GM13977 (cell line): ENCODE data around the gene POLRMT.
"Not testable (repeated sequence)": the region's sequence is repeated elsewhere in the genome, so short reads cannot be mapped to it uniquely, and the experiment has no call there.

Experiments used
- DNase-seq: peaks from one replicate; pipeline ENCODE4 v3.0.0; 2012; ENCODE audit warnings: low spot score
- in situ Hi-C: fragments of 300-500 bp; cut with MboI; formaldehyde crosslinking; loops from one replicate; pipeline ENCODE4 v1.12.0; 2022; ENCODE audit warnings: low sequenced_read_pairs, low pct_unique_long_range_greater_than_20kb, mixed read lengths, inconsistent platforms; ENCODE audit not compliant: unreplicated experiment
- TF ChIP-seq, protein P1 (sequence below): IDR thresholded peaks from 2 replicates; pipeline ENCODE4 v1.5.1; 2012; ENCODE audit warnings: mild to moderate bottlenecking, control low read depth; ENCODE audit not compliant: insufficient read depth; ENCODE audit errors: extremely low read depth, missing control alignments

POLRMT gene

DNA sequence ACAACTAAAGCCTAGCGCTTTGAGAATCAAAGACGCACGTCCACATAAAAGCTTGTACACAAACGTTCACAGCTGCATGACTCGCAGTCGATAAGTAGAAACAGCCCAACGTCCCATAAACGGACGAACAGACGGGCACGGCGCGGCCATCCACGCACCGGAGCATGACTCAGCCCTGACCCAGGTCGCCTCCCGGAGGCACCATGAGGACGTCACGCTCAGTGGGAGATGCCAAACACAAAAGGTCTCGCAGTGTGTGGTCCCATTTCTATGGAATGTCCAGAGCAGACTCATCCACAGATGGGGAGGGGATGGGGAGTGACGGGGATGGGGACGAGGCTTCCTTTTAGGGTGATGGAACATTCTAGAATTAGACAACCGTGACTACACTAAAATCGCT lies 9.4 kb downstream of the POLRMT start:
- DNase-seq = no peak
- in situ Hi-C loops = no loop called here
- TF ChIP-seq, protein P1, sequence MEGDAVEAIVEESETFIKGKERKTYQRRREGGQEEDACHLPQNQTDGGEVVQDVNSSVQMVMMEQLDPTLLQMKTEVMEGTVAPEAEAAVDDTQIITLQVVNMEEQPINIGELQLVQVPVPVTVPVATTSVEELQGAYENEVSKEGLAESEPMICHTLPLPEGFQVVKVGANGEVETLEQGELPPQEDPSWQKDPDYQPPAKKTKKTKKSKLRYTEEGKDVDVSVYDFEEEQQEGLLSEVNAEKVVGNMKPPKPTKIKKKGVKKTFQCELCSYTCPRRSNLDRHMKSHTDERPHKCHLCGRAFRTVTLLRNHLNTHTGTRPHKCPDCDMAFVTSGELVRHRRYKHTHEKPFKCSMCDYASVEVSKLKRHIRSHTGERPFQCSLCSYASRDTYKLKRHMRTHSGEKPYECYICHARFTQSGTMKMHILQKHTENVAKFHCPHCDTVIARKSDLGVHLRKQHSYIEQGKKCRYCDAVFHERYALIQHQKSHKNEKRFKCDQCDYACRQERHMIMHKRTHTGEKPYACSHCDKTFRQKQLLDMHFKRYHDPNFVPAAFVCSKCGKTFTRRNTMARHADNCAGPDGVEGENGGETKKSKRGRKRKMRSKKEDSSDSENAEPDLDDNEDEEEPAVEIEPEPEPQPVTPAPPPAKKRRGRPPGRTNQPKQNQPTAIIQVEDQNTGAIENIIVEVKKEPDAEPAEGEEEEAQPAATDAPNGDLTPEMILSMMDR = no peak

DNA sequence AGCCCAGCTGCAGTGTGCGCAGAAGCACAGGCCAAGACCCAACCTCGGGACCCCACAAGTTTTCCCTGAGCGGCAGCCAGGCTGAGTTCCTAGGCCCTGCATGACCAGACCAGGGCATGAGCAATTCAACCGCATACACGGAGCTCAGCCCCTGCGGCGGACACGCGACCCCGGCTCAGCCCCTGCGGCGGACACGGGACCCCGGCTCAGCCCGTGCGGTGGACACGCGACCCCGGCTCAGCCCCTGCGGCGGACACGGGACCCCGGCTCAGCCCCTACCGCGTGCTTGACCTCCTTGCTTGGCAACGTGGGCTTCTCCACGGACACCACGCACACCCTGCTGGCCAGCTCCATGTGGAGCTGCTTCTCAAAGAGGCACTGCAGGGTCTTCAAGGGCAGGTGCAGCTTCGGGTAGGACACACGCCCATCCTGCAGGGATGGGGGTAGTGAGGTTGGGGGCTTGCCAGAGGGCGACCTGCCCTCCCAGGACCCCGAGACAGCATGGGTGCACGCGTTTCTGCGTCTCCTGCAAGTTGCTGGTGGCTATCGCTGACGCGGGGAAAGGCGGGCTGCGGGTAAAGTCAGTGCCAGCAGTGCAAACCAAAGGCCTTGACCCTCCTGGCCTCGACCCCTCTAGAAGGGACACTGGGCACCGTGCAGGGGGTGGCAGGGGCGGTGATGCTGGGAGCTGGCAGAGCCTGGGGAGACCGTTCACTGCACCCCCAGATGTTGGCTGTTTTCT lies 10.0 kb downstream of the POLRMT start:
- in situ Hi-C loops = no loop called here
- no peak for DNase-seq
- TF ChIP-seq, protein P1 = no peak

DNA sequence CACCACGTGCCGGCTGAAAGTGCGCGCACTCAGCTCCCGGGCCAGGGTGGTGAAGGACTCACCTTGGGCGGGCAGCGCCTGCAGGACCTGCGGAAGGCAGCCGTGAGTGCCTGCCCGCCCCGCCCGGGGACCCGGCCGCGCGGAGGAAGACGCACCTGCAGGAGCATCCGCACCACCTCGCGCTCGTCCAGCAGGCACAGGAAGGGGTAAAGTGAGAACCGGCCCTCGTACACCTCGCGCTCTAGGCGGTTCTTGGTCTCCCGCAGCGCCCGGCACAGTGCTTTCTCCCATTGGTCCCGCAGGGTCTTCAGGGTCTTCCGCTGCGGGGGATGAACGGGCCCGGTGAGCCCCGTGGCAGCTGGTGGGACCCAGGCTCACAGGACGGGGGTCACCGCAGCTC lies 10.7 kb downstream of the POLRMT start:
- in situ Hi-C loops = no loop called here
- TF ChIP-seq, protein P1 = no peak
- no peak for DNase-seq

DNA sequence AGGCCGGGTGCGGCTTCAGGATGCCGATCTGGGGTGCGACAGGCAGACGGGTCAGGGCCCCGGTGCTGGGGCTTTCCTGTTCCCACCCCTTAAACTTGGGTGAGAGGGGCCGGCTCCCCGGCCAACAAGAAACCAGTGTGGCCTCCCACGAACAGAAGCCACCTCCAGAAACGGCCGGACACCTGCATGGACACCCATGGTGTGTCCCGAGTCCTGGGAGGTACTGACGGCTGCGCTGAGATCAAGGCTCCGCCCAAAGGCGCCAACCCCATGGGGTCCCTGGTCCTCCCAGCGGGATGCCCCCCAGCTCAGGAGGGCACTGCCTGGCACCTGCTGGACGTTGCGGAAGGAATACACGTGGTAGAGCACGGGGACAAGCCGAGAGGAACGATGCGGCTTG lies 11.5 kb downstream of the POLRMT start:
- TF ChIP-seq, protein P1 = no peak
- DNase-seq = no peak
- in situ Hi-C loops = no loop called here

DNA sequence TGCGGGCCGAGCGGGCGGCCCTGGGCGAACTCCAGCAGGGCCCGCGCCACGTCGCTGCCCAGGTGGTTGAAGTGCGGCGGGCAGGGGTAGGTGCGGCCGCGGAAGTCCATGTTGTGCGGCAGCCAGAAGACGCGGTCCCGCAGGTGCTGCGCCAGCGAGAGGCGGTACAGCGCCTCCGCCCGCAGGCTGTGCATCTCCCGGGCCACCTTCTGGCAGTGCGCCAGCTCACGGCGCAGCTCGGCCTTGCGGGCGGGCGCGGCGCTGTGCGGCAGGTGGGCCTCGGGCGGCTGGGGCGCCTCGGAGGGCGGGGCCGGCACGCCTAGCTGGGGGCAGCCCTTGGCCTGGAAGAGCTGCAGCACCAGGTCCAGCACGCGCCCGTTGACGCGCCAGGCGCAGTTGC lies 12.1 kb downstream of the POLRMT start:
- DNase-seq, in situ Hi-C loops: not testable (repeated sequence)

DNA sequence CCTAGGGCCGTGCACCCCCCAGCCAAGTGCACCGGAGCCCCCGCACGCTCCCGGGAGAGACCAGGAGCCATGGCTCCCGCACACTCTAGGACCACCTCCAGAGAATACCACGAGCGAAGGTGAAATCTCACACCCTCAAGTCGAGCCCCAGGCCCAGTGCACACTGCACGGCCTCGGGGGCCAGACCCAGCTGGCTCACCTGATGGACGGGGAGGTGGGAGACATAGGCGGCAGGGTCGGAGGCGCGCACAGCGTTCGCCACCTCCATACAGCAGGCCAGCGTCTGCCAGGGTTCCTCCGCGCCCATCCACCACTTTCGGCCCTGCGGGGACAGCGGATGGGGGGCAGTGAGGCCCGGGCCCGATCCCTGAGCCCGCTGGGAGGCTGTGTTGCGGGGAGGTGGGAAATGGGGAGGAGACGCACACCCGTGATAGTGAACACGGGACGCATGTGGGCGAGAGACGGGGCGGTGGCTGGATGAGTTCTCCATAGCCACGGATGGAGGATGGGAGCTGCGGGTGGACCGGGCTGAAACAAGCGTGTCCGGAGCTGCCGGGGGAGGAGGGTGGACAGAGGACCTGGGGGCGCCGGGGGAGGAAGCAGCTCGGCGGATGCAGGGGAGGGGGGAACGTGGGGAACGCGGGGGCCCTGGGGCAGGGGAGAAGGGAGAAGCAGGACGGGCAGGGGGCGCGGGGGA lies 13.0 kb downstream of the POLRMT start:
- TF ChIP-seq, protein P1 = no peak
- in situ Hi-C loops = no loop called here
- DNase-seq = no peak

DNA sequence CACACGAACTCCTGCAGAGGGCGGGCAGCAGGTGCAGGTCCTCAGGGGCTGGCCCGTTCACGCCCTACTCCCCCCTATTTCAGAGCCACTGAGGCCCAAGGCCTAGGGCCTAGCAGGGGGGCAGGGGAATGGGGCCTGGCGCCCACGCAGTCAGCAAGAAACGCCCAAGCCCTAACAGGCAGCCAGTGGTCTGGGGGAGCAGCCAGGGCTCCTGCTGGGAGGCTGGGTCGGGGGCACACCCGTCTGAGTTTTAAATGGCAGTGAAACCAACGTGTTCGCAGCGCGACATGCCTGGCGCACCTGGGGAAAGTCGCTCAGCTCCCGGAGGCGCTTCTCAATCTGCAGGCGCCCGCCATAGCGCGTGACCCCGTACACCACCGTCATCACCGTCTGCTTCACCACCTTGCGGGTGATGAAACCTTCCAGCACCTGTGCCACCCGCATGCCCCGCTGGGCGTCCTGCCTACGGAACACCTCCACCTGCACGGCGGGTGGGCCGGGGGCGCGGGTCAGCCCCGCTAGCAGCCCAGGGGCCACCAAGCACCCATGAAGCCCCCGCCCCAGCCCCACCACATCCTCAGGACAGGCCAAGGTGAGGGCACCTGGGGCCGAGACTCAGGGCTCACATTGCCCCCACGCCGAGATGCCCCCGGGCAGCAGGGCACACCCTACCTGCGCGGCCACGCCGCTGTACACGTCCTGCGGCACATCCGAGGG lies 13.9 kb downstream of the POLRMT start:
- DNase-seq = no peak
- TF ChIP-seq, protein P1 = no peak
- in situ Hi-C loops = no loop called here
